ENCODE measurements around the gene TANGO6. TPM values are rescaled to one million over a fixed set of nuclear protein-coding genes. Genes with fewer than 3 reads are reported as not detected.
"Not testable (repeated sequence)": the region's sequence is repeated elsewhere in the genome, so short reads cannot be mapped to it uniquely, and the experiment has no call there.

TANGO6 gene
- total RNA-seq, 2 experiments from 2014 or later: 25.2 to 25.7 TPM

GRCh38 chr16:68985855-68986254, 142.5 kb downstream of the TANGO6 start:
- intact Hi-C loops (cut with micrococcal nuclease): no loop called here
- Mint-ChIP-seq H3K36me3 (peaks cover 11% of the 10 kb centered on the region), H3K4me3 (no peak overlapping the region), H3K27me3 (no peaks in the 10 kb centered on the region), H3K4me1 (ENCODE audit: low read depth) (no peaks in the 10 kb centered on the region), H3K9me3 (no peaks in the 10 kb centered on the region), H3K27ac (no peak overlapping the region)
- POLR2A ChIA-PET: interaction anchor here (0.7 kb wide), 1 partner anchor 841 kb away, joined by 3 read pairs; no protein-coding TSS in a partner anchor
- no peak for DNase-seq
- CTCF ChIA-PET: no interaction called here

DNA sequence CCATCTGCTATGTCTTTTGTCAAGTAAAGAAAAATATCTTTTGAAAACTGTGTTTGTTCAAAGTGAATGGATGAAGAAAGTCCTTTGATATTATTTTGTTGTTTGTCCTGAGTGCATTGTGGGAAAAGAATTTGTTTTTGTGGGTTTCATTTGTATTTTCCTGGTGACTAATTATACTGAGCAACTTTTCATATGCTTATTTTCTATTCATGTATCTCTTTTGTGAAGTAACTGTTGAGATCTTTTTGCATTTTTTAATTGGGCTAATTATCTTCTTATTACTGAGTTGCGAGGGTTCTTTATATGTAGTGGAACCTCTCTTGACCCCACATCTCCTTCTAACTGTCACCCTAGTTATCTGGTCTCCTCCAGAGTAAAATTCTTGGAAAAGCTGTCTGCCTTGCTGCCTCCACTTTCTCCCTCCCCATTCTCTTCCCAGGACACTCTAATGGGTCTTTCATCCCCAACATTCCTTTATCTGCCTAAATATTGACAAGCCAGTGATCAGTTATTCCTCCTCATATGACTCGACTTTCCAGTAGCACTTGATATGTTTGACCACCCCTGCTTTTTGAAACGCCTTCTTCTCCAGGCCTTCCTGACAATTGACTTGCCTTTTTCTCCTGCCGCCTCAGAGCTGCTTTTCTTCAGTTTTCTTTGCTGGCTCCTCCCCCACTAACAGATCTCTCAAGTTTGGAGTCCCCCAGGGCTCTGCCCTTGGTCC, 144.6 kb downstream of the TANGO6 start:
- POLR2A ChIA-PET: no interaction called here
- CTCF ChIA-PET: no interaction called here

DNA sequence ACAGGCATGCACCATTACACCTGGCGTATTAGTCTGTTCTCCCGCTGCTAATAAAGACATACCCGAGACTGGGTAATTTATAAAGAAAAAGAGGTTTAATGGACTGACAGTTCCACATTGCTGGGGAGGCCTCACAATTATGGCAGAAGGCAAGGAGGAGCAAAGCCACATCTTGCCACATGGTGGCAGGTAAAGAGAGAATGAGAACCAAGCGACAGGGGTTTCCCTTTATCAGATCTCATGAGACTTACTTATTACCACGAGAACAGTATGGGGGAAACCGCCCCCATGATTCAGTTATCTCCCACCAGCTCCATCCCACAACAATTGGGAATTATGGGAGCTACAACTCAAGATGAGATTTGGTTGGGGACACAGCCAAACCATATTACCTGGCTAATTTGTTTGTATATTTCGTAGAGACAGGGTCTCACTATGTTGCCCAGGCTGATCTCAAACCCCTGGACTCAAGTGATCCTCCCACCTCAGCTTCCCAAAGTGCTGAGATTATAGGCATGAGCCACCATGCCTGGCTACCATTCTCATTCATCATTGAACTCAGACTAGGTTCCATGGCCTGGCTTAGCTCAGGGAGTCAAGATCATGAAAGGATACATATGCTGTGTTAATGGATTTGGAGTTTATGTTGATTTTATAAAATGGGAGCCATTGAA, 147.0 kb downstream of the TANGO6 start:
- H3K4me1 Mint-ChIP-seq (ENCODE audit: low read depth): not testable (repeated sequence)

More for the DNA sequence above, 144.6 kb downstream of the TANGO6 start:
- Mint-ChIP-seq H3K4me1 (ENCODE audit: low read depth) (no peaks in the 10 kb centered on the region), H3K4me3 (no peak overlapping the region), H3K9me3 (no peaks in the 10 kb centered on the region), H3K27me3 (no peaks in the 10 kb centered on the region), H3K27ac (no peak overlapping the region), H3K36me3 (peaks cover 6% of the 10 kb centered on the region)
- intact Hi-C loops (cut with micrococcal nuclease): no loop called here
- DNase-seq: no peak

DNA sequence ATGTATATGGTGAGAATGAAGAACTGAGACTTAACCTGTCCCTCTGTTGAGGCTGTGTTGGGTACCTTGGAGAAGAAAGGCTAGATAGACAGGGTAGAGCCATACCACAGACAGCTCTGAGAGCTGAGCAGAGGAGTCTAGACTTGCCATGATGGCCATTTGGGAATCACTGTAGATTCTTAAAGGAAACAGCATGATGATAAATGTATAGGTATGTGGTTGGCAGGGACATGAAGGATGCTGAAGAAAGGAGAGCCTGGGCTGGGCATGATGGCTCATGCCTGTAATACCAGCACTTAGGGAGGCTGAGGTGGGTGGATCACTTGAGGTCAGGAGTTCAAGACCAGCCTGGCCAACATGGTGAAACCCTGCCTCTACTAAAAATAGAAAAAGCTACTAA, 147.7 kb downstream of the TANGO6 start:
- intact Hi-C loops (cut with micrococcal nuclease): no loop called here
- ChIA-PET POLR2A (no interaction called here), CTCF (interaction anchor here (0.6 to 1.7 kb wide), 3 partner anchors 23 to 122 kb away, joined by 3 to 6 read pairs (median 3); no protein-coding TSS in a partner anchor)
- no peak for DNase-seq
- Mint-ChIP-seq H3K4me1 (ENCODE audit: low read depth) (no peaks in the 10 kb centered on the region), H3K4me3 (no peak overlapping the region), H3K27ac (no peak overlapping the region), H3K36me3 (no peaks in the 10 kb centered on the region), H3K27me3 (no peaks in the 10 kb centered on the region), H3K9me3 (no peaks in the 10 kb centered on the region)

More for the DNA sequence above, 147.0 kb downstream of the TANGO6 start:
- H3K27ac Mint-ChIP-seq; H3K9me3 Mint-ChIP-seq; H3K27me3 Mint-ChIP-seq; DNase-seq; intact Hi-C loops (cut with micrococcal nuclease); H3K36me3 Mint-ChIP-seq; POLR2A ChIA-PET; H3K4me3 Mint-ChIP-seq: not testable (repeated sequence)
- CTCF ChIA-PET: interaction anchor here (1.0 kb wide), 1 partner anchor 23 kb away, joined by 3 read pairs; no protein-coding TSS in a partner anchor

DNA sequence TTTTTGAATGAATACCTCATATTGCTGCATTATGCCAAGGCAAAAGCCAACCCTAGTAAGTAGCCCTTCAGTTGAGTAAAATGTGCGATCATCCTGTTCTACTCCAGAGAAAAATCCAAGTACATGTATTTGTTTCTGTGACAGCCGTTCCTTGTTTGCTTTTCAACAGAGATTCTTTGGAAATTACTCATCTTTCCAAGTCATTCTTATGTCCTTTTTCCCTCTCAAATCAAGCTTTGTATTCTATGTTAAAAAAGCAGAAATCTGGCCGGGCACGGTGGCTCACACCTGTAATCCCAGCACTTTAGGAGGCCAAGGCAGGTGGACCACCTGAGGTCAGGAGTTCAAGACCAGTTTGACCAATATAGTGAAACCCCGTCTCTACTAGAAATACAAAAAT, 149.2 kb downstream of the TANGO6 start:
- ChIA-PET POLR2A (no interaction called here), CTCF (interaction anchor here (1.7 kb wide), 1 partner anchor 121 kb away, joined by 6 read pairs; no protein-coding TSS in a partner anchor)
- H3K27me3 Mint-ChIP-seq: no peaks in the 10 kb centered on the region
- no peaks in the 10 kb centered on the region for H3K4me1 Mint-ChIP-seq (ENCODE audit: low read depth)
- H3K36me3 Mint-ChIP-seq: peaks cover 5% of the 10 kb centered on the region
- no peaks in the 10 kb centered on the region for H3K9me3 Mint-ChIP-seq
- intact Hi-C loops (cut with micrococcal nuclease): no loop called here
- DNase-seq: no peak
- no peak overlapping the region for H3K4me3 Mint-ChIP-seq
- no peak overlapping the region for H3K27ac Mint-ChIP-seq

DNA sequence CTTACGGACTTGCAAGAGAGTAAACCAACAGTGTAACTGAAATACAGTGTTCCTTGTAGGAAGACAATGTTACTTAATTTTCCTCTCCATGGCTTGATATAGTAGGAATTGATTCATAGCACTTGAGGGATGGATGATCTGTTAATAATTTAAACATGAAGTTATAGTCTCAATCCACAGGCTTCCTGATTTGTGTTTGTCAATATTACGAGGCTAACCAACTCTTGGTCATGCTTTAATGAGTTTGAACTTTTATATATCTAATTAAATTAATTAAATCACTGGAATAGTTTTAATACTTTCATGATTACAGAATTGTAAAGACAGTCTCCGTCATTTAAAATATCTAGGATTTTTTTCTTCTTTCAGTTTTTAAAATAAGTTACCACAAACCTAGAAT, 150.1 kb downstream of the TANGO6 start:
- H3K36me3 Mint-ChIP-seq: peaks cover 7% of the 10 kb centered on the region
- H3K27ac Mint-ChIP-seq: no peak overlapping the region
- no peak overlapping the region for H3K4me3 Mint-ChIP-seq
- no peaks in the 10 kb centered on the region for H3K9me3 Mint-ChIP-seq
- CTCF ChIA-PET: no interaction called here
- intact Hi-C loops (cut with micrococcal nuclease): no loop called here
- POLR2A ChIA-PET: no interaction called here
- H3K27me3 Mint-ChIP-seq: no peaks in the 10 kb centered on the region
- H3K4me1 Mint-ChIP-seq (ENCODE audit: low read depth): no peaks in the 10 kb centered on the region
- no peak for DNase-seq

DNA sequence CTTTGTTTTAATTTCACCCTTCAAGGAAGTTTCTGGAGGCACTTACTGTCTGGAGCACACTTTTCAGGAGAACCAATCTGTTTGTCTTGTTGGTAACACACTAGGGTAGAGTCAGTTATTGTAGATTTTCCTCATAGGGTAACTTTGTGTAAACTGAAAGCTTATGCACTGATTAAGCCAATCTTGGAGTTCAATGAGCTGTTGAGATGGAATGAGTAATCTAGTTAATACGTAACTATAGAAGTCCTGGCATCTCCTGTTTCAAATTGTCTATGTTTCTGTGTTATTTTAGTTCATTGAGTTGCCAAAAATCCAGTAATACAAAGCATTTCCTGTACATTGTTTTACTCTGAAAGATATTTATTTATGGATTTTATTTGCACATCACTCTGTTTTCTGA, 150.6 kb downstream of the TANGO6 start:
- H3K9me3 Mint-ChIP-seq: no peaks in the 10 kb centered on the region
- no peaks in the 10 kb centered on the region for H3K4me1 Mint-ChIP-seq (ENCODE audit: low read depth)
- H3K27me3 Mint-ChIP-seq: no peaks in the 10 kb centered on the region
- H3K27ac Mint-ChIP-seq: no peak overlapping the region
- ChIA-PET CTCF (interaction anchor here (0.7 to 1.3 kb wide), 2 partner anchors 119 to 130 kb away, joined by 3 to 4 read pairs; no protein-coding TSS in a partner anchor), POLR2A (no interaction called here)
- no peak overlapping the region for H3K4me3 Mint-ChIP-seq
- DNase-seq: no peak
- intact Hi-C loops (cut with micrococcal nuclease): no loop called here
- H3K36me3 Mint-ChIP-seq: peaks cover 7% of the 10 kb centered on the region

DNA sequence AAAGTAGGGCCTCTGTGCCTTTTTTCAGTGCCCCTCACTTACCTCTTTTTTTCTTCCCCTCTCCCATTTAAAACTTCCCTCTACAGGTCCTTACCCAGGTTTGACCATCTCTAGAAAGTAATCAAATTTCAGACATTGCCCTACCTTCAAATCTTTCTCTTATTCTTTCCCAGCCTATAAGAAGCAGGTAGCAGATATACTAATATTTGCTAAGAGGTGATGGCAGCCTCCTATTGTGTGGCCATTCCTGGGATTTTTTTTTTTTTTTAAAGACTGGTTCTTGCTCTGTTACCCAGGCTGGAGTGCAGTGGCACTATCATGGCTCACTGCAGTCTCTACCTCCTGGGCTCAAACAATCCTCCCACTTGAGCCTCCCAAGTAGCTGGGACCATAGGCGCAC, 151.0 kb downstream of the TANGO6 start:
- Mint-ChIP-seq H3K9me3 (no peaks in the 10 kb centered on the region), H3K4me3 (no peak overlapping the region), H3K27me3 (no peaks in the 10 kb centered on the region), H3K4me1 (ENCODE audit: low read depth) (no peaks in the 10 kb centered on the region), H3K36me3 (peaks cover 7% of the 10 kb centered on the region), H3K27ac (no peak overlapping the region)
- POLR2A ChIA-PET: no interaction called here
- intact Hi-C loops (cut with micrococcal nuclease): no loop called here
- DNase-seq: no peak
- CTCF ChIA-PET: interaction anchor here (0.7 to 1.3 kb wide), 2 partner anchors 119 to 130 kb away, joined by 3 to 4 read pairs; no protein-coding TSS in a partner anchor

DNA sequence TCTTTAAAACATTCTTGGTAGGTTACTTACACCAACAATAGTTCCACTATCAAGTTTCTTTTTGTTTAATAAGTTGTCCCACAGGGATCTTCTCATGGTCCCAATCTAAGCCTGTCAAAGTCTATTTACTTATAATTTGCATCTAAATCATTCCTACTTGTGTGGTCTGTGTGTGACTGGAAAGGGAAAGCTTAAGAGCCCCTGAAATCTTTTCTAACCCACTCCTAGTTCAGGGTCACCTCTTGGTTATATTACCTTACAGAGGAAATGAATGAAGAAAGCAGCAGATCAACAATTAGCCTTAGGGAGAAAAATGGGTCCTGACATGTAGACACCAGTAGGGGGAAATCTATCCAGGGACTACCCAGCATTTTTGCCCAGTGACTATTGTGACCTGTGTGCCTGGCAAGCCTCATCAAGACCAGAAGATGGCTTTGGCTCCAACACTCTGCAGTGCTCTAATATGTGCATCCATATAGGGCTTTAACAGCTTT, 151.7 kb downstream of the TANGO6 start:
- no peak overlapping the region for H3K27ac Mint-ChIP-seq
- DNase-seq: no peak
- H3K27me3 Mint-ChIP-seq: no peaks in the 10 kb centered on the region
- CTCF ChIA-PET: interaction anchor here (1.3 kb wide), 1 partner anchor 118 kb away, joined by 3 read pairs; no protein-coding TSS in a partner anchor
- H3K4me3 Mint-ChIP-seq: no peak overlapping the region
- POLR2A ChIA-PET: no interaction called here
- H3K36me3 Mint-ChIP-seq: peaks cover 7% of the 10 kb centered on the region
- H3K4me1 Mint-ChIP-seq (ENCODE audit: low read depth): no peaks in the 10 kb centered on the region
- intact Hi-C loops (cut with micrococcal nuclease): no loop called here
- H3K9me3 Mint-ChIP-seq: no peaks in the 10 kb centered on the region

- no peaks in the 10 kb centered on the region for H3K4me1 Mint-ChIP-seq (ENCODE audit: low read depth)
- ChIA-PET POLR2A (no interaction called here), CTCF (no interaction called here)
- no peaks in the 10 kb centered on the region for H3K27me3 Mint-ChIP-seq
- intact Hi-C loops (cut with micrococcal nuclease): no loop called here
- no peak overlapping the region for H3K27ac Mint-ChIP-seq
- peaks cover 3% of the 10 kb centered on the region for H3K9me3 Mint-ChIP-seq
- H3K4me3 Mint-ChIP-seq: no peak overlapping the region
- DNase-seq: no peak
- H3K36me3 Mint-ChIP-seq: peaks cover 19% of the 10 kb centered on the region
Observed at GRCh38 chr16:68997564-68997963, 154.2 kb downstream of the TANGO6 start.

- H3K4me1 Mint-ChIP-seq (ENCODE audit: low read depth): no peaks in the 10 kb centered on the region
- peaks cover 12% of the 10 kb centered on the region for H3K9me3 Mint-ChIP-seq
- ChIA-PET CTCF (no interaction called here), POLR2A (no interaction called here)
- H3K36me3 Mint-ChIP-seq: peaks cover 28% of the 10 kb centered on the region
- no peak overlapping the region for H3K4me3 Mint-ChIP-seq
- intact Hi-C loops (cut with micrococcal nuclease): no loop called here
- no peak overlapping the region for H3K27ac Mint-ChIP-seq
- H3K27me3 Mint-ChIP-seq: no peaks in the 10 kb centered on the region
- DNase-seq: no peak
Observed at GRCh38 chr16:68999114-68999513, 155.8 kb downstream of the TANGO6 start.

- H3K9me3 Mint-ChIP-seq: peaks cover 12% of the 10 kb centered on the region
- no peaks in the 10 kb centered on the region for H3K4me1 Mint-ChIP-seq (ENCODE audit: low read depth)
- no peak overlapping the region for H3K27ac Mint-ChIP-seq
- no peak overlapping the region for H3K4me3 Mint-ChIP-seq
- no peaks in the 10 kb centered on the region for H3K27me3 Mint-ChIP-seq
- intact Hi-C loops (cut with micrococcal nuclease): no loop called here
- ChIA-PET POLR2A (no interaction called here), CTCF (no interaction called here)
- no peak for DNase-seq
- H3K36me3 Mint-ChIP-seq: peaks cover 28% of the 10 kb centered on the region
Observed at GRCh38 chr16:69003500-69003899, 160.2 kb downstream of the TANGO6 start.
